ENCODE results near the gene KCNH8.

KCNH8 gene

DNA sequence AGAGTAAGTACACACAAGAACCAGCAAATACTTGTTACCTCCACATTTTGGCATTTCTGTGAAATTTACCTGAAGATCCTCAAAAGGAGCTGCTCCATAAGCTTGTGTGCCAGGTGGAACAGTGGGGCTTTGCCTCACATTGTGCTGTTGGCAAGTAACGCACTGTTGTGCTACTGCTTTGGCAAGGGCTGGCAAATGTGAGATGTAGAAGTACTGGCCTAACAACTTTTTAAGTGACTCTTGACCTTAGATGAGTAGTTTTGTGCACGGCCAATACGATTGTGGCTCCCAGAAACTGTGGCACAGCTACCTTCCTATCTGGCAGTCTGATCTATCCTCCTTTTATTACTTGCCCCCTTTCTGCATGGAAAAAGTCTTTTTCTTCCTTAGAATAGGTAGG is 337.0 kb downstream of the KCNH8 start:
- no peak for DNase-seq (ENCODE audit: low read depth in 2 of 2)

- no peak for DNase-seq (ENCODE audit: low read depth in 2 of 2)
Observed at GRCh38 chr3:19487386-19487785, 339.1 kb downstream of the KCNH8 start.

GRCh38 chr3:19488939-19489338 is 340.6 kb downstream of the KCNH8 start:
- no peak for DNase-seq (ENCODE audit: low read depth in 2 of 2)

- DNase-seq (ENCODE audit: low read depth in 2 of 2) = no peak
Observed at GRCh38 chr3:19489936-19490335, 341.6 kb downstream of the KCNH8 start.

DNA sequence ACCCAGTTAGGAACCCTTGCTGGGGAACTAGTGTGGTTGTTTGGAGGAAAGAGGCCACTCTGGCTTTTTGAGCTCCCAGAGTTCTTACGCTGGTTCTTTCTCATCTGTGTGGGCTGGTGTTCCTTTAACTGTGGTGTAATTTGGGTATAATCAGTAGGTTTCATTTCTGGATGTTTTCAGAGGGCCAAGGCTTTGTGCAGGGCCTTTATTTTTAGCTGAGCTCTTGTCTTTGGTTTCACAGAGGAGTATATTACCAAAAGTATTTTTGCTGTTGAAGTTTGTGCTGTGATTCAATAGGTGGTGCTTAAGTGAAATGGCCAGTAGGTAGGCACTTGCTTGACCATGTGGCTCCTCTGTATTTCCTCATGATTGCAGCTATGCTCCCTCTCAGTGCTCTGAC is 357.9 kb downstream of the KCNH8 start:
- DNase-seq (ENCODE audit: low read depth in 2 of 2) = no peak

DNA sequence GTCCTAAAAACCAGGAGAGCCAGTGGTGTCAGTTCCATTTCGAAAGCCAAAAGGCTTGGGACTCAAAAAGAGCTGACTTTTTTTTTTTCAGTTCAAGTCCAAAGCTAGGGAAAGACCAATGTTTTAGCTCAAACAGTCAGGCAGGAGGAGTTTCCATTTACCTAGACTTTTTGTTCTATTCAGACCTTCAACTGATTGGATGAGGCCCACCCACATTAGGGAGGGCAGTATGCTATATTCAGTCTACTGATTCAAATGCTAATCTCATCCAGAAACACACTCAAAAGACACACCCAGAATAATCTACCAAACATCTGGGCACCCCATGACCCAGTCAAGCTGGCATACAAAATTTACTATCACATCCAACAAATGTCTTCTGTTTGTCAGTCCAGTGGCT is 374.0 kb downstream of the KCNH8 start:
- no peak for DNase-seq (ENCODE audit: low read depth in 2 of 2)

DNA sequence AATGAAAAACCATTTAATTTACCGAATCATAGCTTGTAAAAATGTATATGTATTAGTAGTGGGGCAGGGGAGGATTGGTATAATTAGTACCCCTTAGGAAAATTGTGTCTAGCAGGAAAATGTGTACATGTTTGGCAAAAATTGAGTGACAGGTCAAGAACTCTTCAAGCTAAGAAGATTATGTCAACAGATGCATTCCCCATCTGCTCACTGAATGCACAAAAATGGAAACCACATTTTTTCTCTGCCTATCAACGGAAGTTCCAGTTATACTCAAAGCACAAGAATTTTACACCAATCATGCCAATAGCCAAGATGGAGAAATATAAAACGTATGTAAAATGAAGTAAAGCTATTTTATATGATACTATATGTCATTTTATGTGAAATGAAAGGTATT is 377.8 kb downstream of the KCNH8 start:
- DNase-seq (ENCODE audit: low read depth in 2 of 2) = no peak

DNA sequence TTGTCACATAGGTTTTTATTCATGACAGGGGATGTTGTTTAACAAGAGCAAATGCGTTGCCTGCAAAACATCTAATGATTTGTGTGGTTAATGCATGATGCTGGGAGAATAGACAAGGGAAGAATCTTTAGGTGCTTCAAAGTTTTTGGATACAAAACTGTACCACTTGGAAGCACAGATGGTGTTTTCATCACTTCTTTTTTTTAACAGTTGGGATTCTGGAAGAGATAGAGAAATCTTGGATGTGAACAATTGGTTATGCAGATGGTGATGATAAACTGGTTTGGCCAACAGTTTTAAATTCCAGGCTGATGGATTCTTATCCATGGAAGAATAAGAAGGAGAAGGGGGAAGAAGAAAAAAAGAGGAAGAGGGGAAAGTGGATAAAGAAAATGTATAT is 379.4 kb downstream of the KCNH8 start:
- no peak for DNase-seq (ENCODE audit: low read depth in 2 of 2)

- DNase-seq (ENCODE audit: low read depth in 2 of 2) = no peak
Observed at GRCh38 chr3:19531426-19531825, 383.1 kb downstream of the KCNH8 start.

DNA sequence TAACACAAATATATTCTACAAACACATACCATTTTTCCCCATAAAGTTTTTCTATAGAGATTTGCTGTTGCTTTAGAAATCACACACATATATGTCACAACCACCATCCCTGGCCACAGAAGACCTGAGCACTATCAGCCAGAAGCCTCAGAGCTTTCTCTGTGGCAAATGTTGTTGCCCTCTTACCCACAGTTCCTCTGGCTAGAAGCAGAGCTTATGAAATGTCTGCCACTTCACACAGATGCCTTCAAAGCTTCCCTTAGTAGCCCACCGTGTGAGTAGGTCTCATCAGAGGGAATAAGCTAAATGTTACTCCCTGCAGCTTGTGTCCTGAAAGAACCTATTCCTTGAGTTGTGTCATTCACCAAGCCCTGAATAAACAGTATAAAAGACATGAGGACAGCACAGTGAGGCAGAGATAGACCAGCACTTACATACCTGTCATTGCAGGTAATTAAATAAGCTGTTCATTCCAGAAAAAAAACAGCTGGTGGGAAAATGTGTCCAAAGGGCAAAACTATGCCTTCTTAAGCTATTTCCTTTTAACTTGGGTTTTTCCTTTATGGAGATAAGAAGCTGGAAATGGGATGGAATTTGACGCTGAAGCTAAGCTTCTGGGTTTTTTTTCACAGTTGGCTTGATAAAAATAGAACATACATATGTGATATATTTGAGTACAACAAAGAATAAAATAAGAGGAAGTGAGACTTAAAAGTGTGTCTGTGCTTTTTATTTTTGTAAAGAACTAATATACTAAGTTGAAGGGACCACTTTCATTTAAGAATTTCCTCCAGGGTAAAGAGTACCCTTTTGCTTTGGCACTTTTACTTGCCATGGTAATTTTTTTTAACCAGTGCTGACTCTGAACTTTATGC is 391.4 kb downstream of the KCNH8 start:
- DNase-seq (ENCODE audit: low read depth in 2 of 2) = no peak

GRCh38 chr3:19540464-19540863 is 392.2 kb downstream of the KCNH8 start:
- DNase-seq (ENCODE audit: low read depth in 2 of 2) = no peak

GRCh38 chr3:19541284-19541683 is 393.0 kb downstream of the KCNH8 start:
- DNase-seq (ENCODE audit: low read depth in 2 of 2) = no peak

DNA sequence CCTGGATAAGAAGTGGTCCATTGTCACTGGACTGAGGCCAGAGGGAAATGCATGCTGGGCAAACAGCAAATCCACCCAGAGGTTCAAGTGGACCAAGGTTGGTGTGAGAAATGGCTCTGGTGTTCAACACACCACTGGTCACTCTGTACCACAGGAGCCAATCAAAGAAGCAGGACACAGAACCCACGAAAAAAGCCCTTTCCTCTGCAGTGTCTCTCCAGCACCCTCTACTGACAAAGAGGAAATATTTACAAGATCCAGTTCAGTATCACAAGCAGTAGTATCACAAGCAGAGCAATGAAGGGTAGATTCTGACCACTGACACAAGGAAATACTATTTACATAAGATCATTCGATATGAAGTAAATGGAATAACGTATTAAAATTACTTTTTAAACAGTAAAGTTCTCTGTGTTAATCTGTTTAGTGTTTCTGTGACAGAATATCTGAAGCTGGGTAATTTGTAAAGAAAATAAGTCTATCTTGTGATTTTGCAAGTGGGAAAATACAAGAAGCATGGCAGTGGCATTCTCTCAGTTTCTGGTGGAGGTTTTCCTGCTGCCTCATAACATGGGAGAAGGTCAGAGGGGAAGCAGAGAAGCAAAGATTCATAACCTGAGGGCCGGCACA is 395.0 kb downstream of the KCNH8 start:
- no peak for DNase-seq (ENCODE audit: low read depth in 2 of 2)

DNA sequence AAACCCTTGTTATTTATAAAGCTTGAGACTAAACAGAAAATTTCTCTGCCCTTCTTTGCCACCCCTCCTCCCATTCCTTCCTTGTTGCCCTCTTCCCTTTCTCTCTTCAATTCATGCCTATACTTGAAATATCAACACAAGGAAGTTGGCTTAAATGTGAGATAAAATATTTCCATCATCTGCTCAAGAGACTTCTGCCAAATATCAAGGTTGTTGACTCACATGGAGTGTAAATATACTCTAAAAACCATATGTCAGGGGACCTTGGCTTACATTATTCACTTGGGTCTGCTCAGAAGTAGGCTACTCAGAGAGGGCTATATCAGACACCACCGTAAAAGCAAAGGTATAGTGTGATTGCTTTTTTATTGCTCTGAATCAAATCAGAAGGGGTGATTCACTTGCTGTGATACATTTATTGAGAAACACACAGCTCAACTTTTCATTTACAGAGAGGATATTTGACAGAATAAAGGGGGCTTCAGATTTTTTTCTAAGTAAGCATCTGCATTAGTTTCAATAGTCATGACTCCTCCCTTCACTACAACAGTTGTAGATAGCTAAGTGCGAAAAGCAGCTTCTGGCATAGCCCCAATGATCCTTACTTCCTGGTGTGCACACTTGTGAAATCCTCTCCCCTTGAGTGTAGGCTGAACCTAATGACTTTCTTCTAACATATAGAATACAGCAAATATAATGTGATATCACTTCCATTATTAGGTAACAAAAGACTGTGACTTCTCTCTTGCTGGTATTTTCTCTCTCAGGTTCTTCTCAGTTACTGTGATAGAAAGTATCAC is 399.6 kb downstream of the KCNH8 start:
- DNase-seq (ENCODE audit: low read depth in 2 of 2) = no peak

DNA sequence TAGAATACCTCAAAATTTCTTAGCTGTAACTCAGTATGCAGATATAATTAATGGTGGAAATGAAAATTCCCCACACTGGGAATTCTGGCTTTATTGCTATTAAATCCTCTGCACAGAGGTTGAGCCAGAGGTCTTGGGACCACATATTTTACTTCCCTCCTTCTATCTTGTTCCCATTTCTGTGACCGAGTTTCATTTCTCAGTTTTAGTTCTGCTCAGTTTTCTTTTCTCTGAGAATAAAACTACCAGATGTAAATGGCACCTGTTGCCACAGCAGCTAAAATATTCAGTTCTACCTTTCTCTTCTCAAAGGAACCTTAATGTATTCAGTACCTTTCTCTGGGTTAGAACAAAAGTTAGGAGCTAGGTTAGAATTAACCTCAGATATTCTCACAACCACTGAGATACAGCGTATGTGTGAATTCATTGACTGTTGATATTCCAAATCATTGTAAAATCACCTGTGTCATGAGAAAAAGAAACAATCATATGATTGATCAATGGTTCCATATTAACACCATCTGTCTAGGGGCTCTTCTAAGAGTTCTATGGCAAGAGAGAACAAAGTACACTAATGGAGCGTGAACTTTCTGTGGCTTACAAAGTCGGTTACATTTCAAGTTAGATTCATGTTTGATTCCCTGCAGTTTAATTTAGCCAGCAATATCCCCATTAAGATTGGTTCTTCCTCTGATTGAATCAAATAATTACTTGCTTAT is 411.6 kb downstream of the KCNH8 start:
- no peak for DNase-seq (ENCODE audit: low read depth in 2 of 2)

DNA sequence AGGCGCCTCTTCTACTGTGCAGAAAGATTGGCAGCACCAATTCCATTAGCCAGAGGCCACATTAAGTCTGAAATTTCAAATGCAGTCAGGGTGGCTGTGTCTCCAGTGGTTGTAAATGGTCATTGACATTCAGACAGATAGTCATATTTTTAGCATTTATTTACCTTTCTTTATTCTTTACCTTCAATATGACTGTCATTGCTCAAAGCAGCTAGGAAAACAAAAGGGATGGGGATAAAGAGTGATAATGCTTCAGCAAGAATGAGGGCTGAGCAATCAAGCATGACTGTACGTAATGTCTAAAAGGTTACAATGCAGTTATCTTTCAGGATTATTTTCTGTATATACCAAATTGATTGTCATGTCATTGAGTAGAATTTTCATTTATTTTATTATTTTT is 425.3 kb downstream of the KCNH8 start:
- DNase-seq (ENCODE audit: low read depth in 2 of 2) = no peak

GRCh38 chr3:19574268-19574667 is 426.0 kb downstream of the KCNH8 start:
- DNase-seq (ENCODE audit: low read depth in 2 of 2) = no peak

DNA sequence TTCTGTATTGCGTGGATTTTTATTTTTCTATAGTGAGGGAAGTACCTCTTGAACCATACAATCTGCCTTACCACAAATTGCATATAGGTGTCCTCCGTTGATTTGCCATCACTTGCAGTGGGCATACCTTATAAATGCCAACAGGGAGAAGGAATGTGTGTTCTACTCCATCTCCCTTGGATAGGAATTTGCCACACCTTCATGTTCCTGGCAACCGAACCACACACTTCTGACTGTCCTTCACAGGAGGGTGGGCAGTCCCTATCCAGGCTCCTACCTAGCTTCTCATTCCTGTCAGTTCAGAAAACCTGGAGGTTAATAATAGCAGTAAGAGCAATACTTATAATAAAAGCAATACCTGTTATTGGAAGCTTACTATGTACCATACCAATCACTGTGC is 428.0 kb downstream of the KCNH8 start:
- no peak for DNase-seq (ENCODE audit: low read depth in 2 of 2)
